Measurements from ENCODE around the gene ADAMTS6.
A peak's percentile ranks its signal among the peaks of the same experiment; 100 is the strongest.

Gene ADAMTS6

DNA sequence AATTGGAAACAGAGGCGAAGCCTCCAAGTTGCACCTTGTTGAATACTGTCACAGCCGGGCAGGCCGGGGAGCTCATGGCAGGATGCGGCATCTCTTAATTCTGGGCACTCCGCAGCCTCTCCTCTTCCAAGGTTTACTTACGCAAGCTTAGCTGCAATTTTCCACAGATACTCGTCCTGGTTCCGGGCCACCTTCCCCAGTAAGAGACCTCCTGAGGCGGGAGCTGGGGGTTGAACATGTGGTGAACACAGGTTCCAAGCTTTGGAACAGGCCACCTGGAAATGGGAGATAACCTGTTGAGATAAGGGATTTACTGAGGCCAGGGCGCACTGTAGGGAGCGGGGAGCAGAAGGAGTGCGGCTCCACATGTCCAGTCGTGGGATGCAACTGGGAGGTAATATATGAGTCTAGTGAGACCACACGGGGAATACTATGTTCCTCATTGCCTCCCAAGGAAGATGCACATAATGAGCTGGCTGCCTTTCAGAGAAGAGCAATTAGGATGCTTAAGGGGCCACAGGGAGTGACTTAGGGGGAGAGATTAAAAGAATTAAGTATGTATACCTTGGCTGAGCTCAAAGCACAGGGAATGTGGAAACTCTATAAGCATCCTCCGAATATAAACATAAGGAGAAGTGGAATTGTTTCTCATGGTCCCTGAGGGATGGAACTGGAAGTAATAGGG, 377.8 kb downstream of the ADAMTS6 start:
- DNase-seq (ENCODE audit: low read depth in 2 of 2): no peak

DNA sequence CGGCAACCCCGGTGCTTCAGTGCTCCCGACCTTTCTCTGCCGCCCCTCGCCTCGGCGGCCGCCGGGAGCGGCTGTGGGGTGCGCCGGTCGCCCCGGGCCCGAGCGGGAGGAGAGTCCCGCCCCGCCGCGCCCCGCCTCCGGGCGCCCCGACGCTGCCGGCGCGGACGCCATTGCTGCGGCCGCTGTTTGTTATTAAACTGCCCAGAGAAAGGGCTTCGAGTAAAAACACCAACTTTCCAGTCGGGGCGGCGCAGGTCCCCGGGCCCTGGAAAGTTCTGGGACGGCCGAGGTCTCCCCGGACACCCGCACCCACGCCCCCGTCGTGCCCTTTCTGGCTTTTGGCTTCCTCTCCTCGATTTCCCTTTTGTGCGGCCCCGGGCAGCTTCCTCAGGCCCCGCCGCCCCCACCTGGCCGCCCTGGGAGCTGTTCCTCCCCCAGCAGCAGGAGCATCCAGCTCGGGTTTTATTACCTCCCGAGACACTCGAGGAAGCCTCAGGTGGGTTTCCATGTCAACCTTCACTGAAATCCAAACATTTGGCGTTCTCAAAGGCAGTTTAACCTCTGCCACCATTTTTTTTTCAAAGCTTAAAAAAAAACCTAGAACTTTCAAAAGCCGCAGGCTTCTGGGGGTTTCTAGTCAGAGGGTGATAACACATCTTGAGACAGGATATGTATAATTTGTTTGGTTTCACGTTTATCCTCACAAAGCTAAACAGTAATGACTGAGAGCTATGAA, 378.6 kb downstream of the ADAMTS6 start:
- DNase-seq (ENCODE audit: low read depth in 2 of 2): peak; percentile 15 to 37

DNA sequence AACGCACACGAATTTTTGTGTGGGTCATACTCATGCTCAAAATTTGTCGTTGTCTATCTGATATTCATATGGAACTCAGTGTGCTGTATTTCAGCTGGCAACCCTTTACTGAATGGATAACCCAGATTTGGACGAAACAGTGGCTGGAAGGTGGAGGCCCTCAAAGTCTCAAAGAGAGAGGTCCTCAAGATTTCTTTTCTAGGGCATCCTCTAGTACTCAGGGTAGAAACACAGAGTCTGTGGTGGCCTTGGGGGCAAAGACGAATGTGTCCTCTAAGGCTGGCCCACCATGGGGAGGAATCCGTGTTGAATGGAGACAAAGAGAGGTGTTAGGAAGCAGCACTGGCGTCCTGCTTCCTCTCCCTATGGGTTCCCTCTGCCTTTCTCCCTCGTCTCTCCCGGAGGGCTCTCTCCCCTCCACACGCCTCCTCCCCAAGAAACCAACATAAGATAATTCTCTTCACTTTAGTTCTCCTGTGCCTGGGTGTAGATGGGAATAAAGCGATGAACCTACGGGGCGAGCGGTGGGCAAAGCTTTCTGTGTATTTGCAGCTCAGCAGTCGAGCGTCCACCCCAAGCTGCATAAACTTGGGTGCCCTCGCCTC, 379.2 kb downstream of the ADAMTS6 start:
- DNase-seq (ENCODE audit: low read depth in 2 of 2): no peak

GRCh38 chr5:65101632-65102100, 380.1 kb downstream of the ADAMTS6 start:
- no peak for DNase-seq (ENCODE audit: low read depth in 2 of 2)

DNA sequence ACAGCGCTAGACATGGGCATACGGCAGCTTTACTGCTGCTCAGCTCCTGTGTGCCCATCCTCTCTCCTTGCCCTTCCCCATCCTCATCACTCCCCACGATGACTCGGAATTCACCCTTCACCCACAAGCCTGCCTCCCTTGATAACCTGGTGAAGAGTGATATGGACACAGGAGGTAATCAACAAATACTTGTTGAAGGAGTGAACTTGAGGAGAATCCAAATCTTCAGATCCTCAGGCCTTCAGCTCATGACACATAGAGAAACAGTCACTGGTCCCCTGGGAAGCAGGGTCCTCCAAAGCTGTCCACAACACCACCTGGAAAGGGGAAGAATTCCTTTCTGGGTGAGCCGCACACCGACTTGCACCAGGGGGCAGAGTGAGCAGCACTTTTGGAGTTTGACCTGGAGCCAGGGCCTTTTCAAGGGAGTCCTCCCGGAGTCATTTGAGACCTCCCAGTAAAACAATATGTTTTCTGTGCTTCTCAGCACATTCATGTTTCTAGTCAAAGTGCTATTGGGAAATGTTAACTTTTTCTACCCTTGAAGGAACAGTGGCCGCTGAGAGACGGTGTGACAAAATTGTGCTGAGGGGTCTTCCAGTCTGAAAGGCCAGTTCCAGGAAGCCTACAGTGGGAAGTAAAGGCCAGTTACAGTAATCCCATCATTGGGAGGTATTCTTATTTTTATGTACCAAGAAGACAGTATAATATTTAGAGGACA, 380.6 kb downstream of the ADAMTS6 start:
- DNase-seq (ENCODE audit: low read depth in 2 of 2): no peak
